ACC112 (cell line): ENCODE data around the gene IGFLR1.
A peak's percentile ranks its signal among the peaks of the same experiment; 100 is the strongest.

Experiments
- H2AFZ ChIP-seq: fragments of 200-600 bp; sonication (generic); one replicate; pipeline ENCODE4 v1.6.0; 2017; ENCODE audit warnings: antibody characterized with exemption, low read length; ENCODE audit not compliant: unreplicated experiment
- H3K27ac ChIP-seq: fragments of 200-600 bp; sonication (generic); 2 replicates; pipeline ENCODE4 v1.5.1; 2014; ENCODE audit warnings: low read depth, mild to moderate bottlenecking, antibody characterized with exemption, low read length, moderate library complexity
- H3K27me3 ChIP-seq: fragments of 200-600 bp; sonication (generic); 2 replicates; pipeline ENCODE4 v1.6.1; 2014; ENCODE audit warnings: mild to moderate bottlenecking, antibody characterized with exemption, low read length, moderate library complexity, mixed read lengths; ENCODE audit not compliant: insufficient read depth
- H3K36me3 ChIP-seq: fragments of 200-600 bp; sonication (generic); 2 replicates; pipeline ENCODE4 v1.6.1; 2016; ENCODE audit warnings: mild to moderate bottlenecking, antibody characterized with exemption, low read length, moderate library complexity, mixed read lengths; ENCODE audit not compliant: insufficient read depth
- H3K4me1 ChIP-seq: fragments of 200-600 bp; sonication (generic); one replicate; pipeline ENCODE4 v1.6.1; 2016; ENCODE audit warnings: low read length, mixed read lengths; ENCODE audit not compliant: insufficient read depth, unreplicated experiment, control insufficient read depth
- H3K4me3 ChIP-seq: fragments of 200-600 bp; sonication (generic); 2 replicates; pipeline ENCODE4 v1.5.1; 2014; ENCODE audit warnings: mild to moderate bottlenecking, low read depth, low read length
- H3K79me2 ChIP-seq: fragments of 200-600 bp; sonication (generic); one replicate; pipeline ENCODE4 v1.6.0; 2016; ENCODE audit warnings: low read length; ENCODE audit not compliant: control insufficient read depth, unreplicated experiment, insufficient read depth

IGFLR1 gene

DNA sequence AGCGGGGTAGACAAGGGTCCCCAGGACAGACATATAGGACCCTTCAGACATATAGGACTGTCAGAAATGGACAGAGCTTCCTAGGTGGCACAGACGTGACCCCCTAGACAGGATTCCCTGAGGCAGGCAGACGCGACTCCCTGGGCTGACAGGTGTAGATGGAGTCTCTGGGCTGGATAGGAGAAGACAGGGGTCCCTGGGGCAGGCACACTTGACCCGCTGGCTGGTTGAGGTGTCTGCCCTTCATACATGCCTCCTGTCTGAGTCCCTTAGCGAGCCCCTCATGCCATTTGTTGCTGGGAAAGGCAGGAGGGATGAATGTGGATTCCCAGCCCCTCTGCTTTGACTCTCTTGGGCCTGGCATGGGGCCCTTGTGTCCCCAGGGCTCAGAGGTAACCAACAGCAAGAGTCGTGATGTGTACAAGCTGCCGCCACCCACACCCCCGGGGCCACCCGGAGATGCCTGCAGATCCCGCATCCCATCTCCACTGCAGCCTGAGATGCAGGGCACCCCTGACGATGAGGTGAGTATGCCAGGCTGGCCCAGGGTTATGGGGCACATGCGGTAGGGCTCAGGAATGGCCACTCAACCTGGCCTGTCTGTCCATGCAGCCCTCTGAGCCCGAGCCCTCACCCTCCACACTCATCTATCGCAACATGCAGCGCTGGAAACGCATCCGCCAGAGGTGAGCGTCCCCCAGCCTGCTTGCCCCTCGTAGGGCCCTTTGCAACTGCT lies 11.6 kb upstream of the IGFLR1 start:
- Histone ChIP-seq H3K27ac (no peak overlapping the region), H2AFZ (no peak overlapping the region), H3K27me3 (no peaks in the 10 kb centered on the region), H3K36me3 (no peaks in the 10 kb centered on the region), H3K79me2 (peaks cover 5% of the 10 kb centered on the region), H3K4me1 (peaks cover 13% of the 10 kb centered on the region), H3K4me3 (no peak overlapping the region)

DNA sequence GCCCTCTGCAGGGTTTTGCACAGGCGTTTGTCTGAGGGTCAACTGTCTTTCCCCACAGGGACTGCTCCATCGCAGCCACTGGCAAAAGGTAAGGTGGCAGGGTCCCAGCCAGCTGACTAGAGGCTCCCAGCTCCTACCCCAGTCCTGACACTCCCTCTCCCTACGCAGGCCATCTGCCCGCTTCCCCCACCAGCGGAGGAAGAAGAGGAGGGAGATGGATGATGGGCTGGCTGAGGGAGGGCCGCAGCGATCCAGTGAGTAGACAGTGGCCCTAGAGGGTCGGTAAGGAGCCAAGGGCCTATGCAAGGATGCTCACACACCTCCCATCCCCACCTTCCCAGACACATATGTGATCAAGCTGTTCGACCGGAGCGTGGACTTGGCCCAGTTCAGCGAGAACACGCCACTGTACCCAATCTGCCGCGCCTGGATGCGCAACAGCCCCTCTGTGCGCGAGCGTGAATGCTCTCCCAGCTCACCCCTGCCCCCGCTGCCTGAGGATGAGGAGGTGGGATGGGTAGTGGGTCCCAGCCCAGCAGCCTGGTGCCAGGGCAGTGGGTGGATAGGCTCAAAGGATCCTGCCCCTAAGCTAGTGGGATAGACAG lies 10.6 kb upstream of the IGFLR1 start:
- H3K79me2 ChIP-seq = peaks cover 5% of the 10 kb centered on the region
- no peak overlapping the region for H3K27ac ChIP-seq
- no peaks in the 10 kb centered on the region for H3K27me3 ChIP-seq
- no peak overlapping the region for H3K4me3 ChIP-seq
- no peaks in the 10 kb centered on the region for H3K36me3 ChIP-seq
- no peak overlapping the region for H2AFZ ChIP-seq
- H3K4me1 ChIP-seq = peaks cover 14% of the 10 kb centered on the region

DNA sequence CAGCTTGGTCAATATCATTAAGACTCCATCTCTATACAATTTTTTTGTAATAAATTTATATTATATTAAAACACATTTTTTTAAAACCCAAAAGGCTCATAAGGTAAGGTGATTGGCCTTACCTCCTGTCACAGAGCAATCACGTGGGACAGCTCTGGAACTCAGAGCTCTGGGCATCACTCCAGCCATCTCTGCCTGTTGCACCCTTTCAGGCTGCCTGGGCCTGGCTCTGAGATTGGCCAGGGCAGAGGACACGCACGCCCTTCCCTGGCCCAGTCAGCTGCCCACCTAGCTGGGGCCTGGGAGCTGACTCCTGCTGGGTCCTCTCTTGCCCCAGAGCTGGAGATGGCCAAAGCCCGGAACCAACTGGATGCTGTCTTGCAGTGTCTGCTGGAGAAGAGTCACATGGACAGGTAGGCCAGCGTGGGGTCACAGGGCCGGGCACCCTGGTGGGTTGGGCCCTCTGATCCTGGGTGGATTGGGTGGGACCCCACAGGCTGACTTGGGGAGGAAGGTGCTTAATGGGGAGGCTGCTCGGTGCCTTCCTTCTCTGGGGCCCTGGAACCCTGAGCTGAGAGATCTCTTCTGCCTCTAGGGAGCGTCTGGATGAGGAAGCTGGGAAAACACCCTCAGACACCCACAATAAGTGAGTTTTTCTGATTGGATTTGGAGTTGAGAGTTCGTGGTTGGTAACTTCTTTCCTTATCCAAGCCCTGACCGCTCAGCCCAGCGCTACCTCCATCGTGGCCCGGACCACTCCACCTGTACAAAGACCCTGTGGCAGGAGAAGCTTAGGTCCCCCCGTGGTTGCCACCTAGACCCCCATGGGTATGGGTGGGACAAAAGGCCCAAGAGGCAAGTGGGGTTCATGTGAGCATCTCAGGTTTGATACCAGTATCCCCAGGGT lies 9.8 kb upstream of the IGFLR1 start:
- H3K79me2 ChIP-seq = peaks cover 5% of the 10 kb centered on the region
- H3K4me1 ChIP-seq = peaks cover 14% of the 10 kb centered on the region
- no peaks in the 10 kb centered on the region for H3K27me3 ChIP-seq

DNA sequence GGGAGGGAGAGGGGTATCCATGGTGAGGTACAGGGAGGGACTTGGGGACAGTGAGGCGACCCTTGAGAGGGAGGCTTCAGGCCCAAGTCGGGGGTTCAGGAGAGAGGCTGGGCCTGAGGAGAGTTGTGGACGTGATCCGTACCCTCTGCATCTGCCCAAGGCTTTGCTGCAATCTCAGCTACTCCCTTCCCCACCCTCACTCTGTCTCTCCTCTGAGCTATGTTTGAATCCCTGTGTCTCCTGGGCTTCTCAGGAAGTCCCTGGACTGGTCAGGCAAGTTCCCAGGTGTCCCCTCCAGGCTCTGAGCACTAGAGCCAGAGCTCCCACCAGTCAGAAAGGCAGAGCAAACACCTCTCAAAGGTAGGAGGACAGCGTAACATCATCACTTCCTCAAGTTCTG lies 7.9 kb upstream of the IGFLR1 start:
- peaks cover 18% of the 10 kb centered on the region for H3K79me2 ChIP-seq
- H2AFZ ChIP-seq = no peak overlapping the region
- H3K27me3 ChIP-seq = no peaks in the 10 kb centered on the region
- H3K4me3 ChIP-seq = no peak overlapping the region
- peaks cover 14% of the 10 kb centered on the region for H3K4me1 ChIP-seq
- no peak overlapping the region for H3K27ac ChIP-seq
- no peaks in the 10 kb centered on the region for H3K36me3 ChIP-seq

More for the DNA sequence above, 9.8 kb upstream of the IGFLR1 start:
- H2AFZ ChIP-seq = no peak overlapping the region
- H3K27ac ChIP-seq = no peak overlapping the region
- H3K36me3 ChIP-seq = no peaks in the 10 kb centered on the region
- no peak overlapping the region for H3K4me3 ChIP-seq

DNA sequence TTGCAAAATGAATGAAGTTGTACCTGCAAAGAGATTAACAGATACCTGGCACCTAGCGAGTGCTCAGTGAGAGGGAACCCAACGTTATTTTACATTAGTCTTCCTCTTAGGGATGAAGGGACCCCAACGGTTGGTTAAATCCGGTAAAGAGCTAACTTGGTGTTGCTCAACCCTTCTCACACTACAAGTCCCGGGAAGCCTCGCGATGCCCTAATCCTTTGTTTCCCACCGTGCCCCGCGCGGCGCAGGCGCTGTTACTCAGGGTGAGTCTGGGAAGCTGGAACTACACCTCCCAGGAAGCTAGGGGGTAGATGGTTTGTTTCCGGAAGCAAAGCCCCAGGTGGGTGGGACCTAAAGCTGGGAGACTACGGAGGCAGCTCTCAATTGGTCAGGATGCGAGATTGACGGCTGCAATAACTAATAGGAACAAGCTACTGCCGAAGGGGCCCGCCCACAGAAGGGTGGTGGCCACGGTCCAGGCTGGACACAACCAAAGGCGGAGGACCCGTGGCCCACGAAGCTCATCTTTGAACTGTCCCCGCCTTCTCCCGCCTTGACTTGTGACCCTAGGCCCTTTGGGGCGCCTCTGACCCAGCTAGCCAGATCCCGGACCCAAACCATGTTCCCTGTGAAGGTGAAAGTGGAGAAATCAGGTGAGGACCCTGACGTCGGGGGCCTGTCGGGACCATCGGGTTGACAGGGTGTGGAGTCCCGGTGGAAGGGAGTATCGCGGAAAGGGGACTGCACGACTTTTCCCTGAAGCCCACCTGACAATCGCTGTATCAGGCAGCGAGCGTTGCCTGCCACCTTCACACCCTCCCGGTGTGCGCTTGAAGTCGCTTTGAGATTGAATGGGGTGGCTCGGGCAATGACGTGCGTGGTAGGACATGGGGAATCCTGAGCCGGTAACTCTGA lies 6.1 kb upstream of the IGFLR1 start, which contains the start of gene LIN37:
LIN37 (plus strand) TSS at position 471 of the 915 bp plus-strand sequence; CDS start at position 620, 149 bp downstream.
- H3K27me3 ChIP-seq = no peaks in the 10 kb centered on the region
- no peak within 1 kb of the TSS for H3K27ac ChIP-seq
- no peaks in the 10 kb centered on the region for H3K36me3 ChIP-seq
- peak within 1 kb of the TSS; percentile 88 for H2AFZ ChIP-seq
- peak within 1 kb of the TSS; percentile 91 for H3K4me3 ChIP-seq
- H3K4me1 ChIP-seq = peaks cover 10% of the 10 kb centered on the region
- peaks cover 18% of the 10 kb centered on the region for H3K79me2 ChIP-seq

DNA sequence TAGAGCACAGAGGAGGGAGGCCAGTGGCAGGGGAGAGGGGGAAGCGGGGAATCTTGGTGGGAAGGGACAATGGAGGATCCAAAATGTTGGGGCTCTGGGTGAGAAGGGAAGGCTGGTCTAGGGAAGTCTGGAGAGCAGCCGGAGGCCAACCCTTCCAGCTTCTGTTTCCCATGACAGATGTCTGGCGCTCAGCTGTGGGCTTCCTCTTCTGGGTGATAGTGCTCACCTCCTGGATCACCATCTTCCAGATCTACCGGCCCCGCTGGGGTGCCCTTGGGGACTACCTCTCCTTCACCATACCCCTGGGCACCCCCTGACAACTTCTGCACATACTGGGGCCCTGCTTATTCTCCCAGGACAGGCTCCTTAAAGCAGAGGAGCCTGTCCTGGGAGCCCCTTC lies 4.3 kb upstream of the IGFLR1 start:
- no peaks in the 10 kb centered on the region for H3K27me3 ChIP-seq
- H3K4me3 ChIP-seq = peak overlapping the region; percentile 100
- peaks cover 18% of the 10 kb centered on the region for H3K79me2 ChIP-seq
- no peak overlapping the region for H3K27ac ChIP-seq
- no peaks in the 10 kb centered on the region for H3K36me3 ChIP-seq
- peaks cover 10% of the 10 kb centered on the region for H3K4me1 ChIP-seq
- no peak overlapping the region for H2AFZ ChIP-seq

DNA sequence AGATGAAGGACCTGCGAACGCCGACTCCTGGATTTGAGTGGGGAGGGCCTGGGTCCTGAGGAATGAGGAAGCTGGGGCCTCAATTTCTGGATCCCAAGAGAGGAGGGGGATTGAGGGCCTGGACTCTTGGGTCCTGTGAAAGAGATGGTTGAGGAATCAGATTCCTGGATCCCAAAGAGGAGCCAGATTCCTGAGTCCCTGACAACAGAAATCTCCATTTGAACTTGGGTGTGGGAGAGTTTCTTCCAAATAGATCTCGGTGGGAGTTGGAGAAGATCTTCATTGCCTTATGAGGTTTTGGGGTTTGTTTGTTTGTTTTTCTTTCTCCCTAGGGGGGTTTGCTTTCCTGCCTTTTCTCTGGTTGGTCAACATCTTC lies 3.8 kb upstream of the IGFLR1 start:
- Histone ChIP-seq H2AFZ (peak overlapping the region; percentile 69), H3K36me3 (no peaks in the 10 kb centered on the region), H3K4me1 (peaks cover 10% of the 10 kb centered on the region), H3K27me3 (no peaks in the 10 kb centered on the region), H3K4me3 (peak overlapping the region; percentile 100), H3K79me2 (peaks cover 18% of the 10 kb centered on the region), H3K27ac (peak overlapping the region; percentile 96; the same call in 1 of the 2 replicates)

DNA sequence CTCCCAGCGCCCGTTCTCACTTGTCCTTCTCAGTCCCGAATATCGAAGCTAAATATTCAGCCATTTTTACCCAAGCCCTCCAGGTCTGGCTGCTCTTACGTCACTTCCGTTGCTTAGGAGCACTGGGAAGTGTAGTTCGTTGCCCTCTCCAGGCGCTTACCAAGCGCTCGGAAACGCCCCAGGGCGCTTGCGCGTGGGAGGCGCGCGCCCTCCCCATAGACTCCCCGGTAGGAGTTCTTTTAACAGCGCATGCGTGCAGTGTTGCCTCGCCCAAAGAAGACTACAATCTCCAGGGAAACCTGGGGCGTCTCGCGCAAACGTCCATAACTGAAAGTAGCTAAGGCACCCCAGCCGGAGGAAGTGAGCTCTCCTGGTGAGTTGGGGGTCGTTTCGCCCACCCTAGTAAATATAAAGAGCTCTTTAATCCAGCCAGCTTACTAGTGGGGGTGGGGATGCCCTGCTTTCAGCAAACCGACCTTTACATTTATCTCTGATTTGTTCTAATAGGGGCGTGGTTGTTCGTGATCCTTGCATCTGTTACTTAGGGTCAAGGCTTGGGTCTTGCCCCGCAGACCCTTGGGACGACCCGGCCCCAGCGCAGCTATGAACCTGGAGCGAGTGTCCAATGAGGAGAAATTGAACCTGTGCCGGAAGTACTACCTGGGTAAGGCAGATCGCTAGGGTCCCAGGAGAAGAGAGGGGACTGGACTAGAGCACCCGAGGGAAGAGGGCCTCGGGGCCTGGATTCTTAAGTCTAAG lies 3.3 kb upstream of the IGFLR1 start, which contains the start of the genes PSENEN and U2AF1L4:
PSENEN (plus strand) TSS at position 324 of the 759 bp plus-strand sequence; CDS start at position 604, 280 bp downstream.
U2AF1L4 (minus strand) TSS at position 91 of the 759 bp plus-strand sequence; CDS start at position 64, 27 bp downstream.
- Histone ChIP-seq H2AFZ (peak within 1 kb of the TSS; percentile 85), H3K4me3 (peak within 1 kb of the TSS; percentile 100), H3K27me3 (no peaks in the 10 kb centered on the region), H3K4me1 (peaks cover 10% of the 10 kb centered on the region), H3K36me3 (no peaks in the 10 kb centered on the region), H3K27ac (peak within 1 kb of the TSS; percentile 96), H3K79me2 (peaks cover 18% of the 10 kb centered on the region)
